ENCODE results near the gene RNF151. TPM values are rescaled to one million over a fixed set of nuclear protein-coding genes. Genes with fewer than 3 reads are reported as not detected.

The RNF151 gene
- total RNA-seq, 1 donor from 2014 or later: 0.39 TPM

DNA sequence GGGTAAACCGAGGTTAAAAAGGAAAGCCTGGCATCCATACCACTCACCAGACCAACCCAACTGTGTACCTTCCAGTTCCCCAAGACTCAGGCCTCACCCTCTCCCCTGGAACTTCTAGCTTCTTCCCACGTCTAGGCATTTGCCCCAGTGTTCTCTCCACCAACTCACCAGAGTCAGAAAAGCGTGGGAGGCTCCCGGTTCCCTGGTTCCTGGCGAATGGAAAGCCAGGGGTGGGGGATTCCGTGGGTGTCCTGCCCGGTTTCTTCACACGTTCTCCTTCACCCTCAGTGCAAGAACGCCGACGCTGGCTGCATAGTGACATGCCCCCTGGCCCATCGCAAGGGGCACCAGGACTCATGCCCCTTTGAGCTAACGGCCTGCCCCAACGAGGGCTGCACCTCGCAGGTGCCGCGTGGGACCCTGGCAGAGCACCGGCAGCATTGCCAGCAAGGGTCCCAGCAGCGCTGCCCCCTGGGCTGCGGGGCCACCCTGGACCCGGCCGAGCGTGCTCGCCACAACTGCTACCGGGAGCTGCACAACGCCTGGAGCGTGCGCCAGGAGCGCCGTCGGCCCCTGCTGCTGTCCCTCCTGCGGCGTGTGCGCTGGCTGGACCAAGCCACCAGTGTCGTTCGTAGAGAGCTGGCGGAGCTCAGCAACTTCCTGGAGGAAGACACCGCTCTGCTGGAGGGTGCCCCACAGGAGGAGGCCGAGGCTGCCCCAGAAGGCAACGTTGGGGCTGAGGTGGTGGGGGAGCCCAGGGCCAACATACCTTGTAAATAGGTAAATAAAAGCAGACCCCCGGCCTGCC, 1.7 kb downstream of the RNF151 start:
- intact Hi-C loops (cut with micrococcal nuclease): no loop called here

DNA sequence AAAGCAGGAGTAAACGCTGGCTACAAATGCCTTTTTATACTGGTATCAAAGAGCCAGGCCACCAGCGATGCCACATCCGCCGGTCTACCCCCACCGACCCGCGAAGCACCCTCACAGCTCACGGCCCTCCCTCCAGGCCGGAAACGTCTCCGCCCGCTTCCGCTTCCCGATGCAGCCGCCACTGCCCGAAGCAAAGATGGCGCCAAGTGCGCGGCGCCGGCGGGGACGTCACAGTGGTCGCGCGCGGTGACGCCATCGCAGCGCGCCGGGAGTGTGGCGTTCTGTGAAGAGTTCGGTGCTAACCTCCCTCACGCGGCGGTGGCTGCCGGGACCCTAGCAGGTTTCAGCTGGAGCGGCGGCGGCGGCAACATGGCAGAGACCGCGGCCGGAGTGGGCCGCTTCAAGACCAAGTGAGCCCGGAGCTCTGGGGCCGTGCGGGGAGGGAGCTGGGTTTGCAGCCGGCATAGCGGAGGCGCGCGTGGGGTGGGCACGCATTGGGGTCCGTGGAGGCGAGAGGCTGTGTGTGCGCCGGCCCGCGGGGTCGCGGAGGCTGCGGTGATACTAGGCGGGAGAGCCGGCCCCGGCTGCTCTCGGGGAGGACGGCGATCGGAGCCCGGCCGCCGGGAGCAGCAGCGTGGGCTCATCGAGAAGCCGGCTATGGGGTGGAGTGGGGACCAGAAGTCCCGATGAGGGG, 5.3 kb downstream of the RNF151 start, which contains the start of gene TBL3:
TBL3 (plus strand) TSS at position 258 of the 694 bp plus-strand sequence; CDS start at position 370, 112 bp downstream.
- peak within 1 kb of the TSS; percentile 91 for H3K4me3 Mint-ChIP-seq (ENCODE audit: low read depth)
- H3K36me3 Mint-ChIP-seq (ENCODE audit: low read depth): peaks cover 15% of the 10 kb centered on the region
- no peaks in the 10 kb centered on the region for H3K27me3 Mint-ChIP-seq (ENCODE audit: low read depth)
- intact Hi-C loops (cut with micrococcal nuclease): loop anchor here (1.0 kb wide), 1 partner anchor 10 kb away; no protein-coding TSS in a partner anchor
- H3K27ac Mint-ChIP-seq: peak within 1 kb of the TSS; percentile 95
- peak; percentile 96 for DNase-seq (ENCODE audit: low spot score)
- no peaks in the 10 kb centered on the region for H3K9me3 Mint-ChIP-seq
- H3K4me1 Mint-ChIP-seq (ENCODE audit: low read depth): peaks cover 16% of the 10 kb centered on the region

More for the DNA sequence above, 1.7 kb downstream of the RNF151 start:
- Mint-ChIP-seq H3K27me3 (ENCODE audit: low read depth) (no peaks in the 10 kb centered on the region), H3K9me3 (no peaks in the 10 kb centered on the region), H3K36me3 (ENCODE audit: low read depth) (peaks cover 23% of the 10 kb centered on the region), H3K4me3 (ENCODE audit: low read depth) (no peak overlapping the region), H3K4me1 (ENCODE audit: low read depth) (peaks cover 25% of the 10 kb centered on the region), H3K27ac (no peak overlapping the region)
- no peak for DNase-seq (ENCODE audit: low spot score)

DNA sequence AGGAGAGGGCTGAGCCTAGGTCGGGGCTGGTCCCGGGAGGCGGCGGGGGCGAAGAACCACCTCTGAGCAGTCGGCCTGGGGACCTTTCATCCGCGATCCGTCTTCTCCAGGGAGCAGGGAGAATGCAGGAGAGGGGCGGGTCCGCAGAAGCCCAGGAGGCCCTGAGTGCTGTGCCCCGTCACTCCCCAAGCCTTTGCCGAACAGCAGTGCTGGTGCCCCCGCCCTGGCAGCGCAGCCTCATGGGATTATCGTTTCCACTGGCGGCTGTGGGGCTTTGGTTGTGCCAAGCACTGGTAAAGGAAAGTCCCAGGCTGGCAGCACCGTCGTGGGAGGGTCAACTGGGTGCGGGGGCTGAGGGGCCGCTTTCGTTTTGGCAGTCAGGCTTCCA, 5.8 kb downstream of the RNF151 start:
- Mint-ChIP-seq H3K27me3 (ENCODE audit: low read depth) (no peaks in the 10 kb centered on the region), H3K4me1 (ENCODE audit: low read depth) (peaks cover 16% of the 10 kb centered on the region), H3K9me3 (no peaks in the 10 kb centered on the region), H3K27ac (peak overlapping the region; percentile 95), H3K36me3 (ENCODE audit: low read depth) (peaks cover 16% of the 10 kb centered on the region), H3K4me3 (ENCODE audit: low read depth) (peak overlapping the region; percentile 91)
- intact Hi-C loops (cut with micrococcal nuclease): loop anchor here (1.0 kb wide), 1 partner anchor 10 kb away; no protein-coding TSS in a partner anchor
- DNase-seq (ENCODE audit: low spot score): no peak

DNA sequence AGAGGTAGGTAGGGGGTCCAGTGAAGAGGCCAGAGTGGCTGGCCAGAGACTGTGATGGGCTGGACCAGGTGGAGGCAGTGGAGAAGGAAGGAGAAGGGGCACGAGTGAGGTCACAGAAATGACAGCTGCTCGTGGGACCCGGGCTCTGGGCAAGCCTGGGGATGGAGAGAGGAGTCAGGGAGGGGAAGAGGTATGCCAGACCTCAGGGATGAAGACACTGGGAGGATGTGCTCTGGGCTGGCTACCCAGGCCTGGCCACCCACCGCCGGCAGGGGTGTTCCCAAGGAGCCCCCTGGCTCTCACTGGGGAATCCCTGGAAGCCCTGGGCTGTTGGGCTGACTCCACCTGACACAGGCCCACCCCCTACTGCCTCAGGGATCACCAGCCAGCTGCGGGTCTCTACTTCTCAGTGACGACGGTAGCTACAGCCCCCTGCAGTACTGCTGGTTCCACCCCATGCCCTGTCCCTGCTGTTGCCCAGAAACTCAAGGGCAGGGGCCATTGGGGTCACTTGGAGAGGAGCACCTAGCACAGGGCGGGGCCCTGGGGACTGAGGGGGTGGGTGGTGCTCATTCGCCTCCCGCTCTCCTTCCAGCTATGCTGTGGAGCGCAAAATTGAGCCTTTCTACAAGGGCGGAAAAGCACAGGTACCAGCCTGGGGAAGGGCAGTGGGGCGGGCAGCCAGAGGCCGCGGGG, 7.0 kb downstream of the RNF151 start:
- no peak overlapping the region for H3K27ac Mint-ChIP-seq
- H3K4me3 Mint-ChIP-seq (ENCODE audit: low read depth): peak overlapping the region; percentile 21
- peaks cover 16% of the 10 kb centered on the region for H3K4me1 Mint-ChIP-seq (ENCODE audit: low read depth)
- intact Hi-C loops (cut with micrococcal nuclease): no loop called here
- H3K36me3 Mint-ChIP-seq (ENCODE audit: low read depth): peaks cover 22% of the 10 kb centered on the region
- no peaks in the 10 kb centered on the region for H3K27me3 Mint-ChIP-seq (ENCODE audit: low read depth)
- H3K9me3 Mint-ChIP-seq: no peaks in the 10 kb centered on the region
- no peak for DNase-seq (ENCODE audit: low spot score)

DNA sequence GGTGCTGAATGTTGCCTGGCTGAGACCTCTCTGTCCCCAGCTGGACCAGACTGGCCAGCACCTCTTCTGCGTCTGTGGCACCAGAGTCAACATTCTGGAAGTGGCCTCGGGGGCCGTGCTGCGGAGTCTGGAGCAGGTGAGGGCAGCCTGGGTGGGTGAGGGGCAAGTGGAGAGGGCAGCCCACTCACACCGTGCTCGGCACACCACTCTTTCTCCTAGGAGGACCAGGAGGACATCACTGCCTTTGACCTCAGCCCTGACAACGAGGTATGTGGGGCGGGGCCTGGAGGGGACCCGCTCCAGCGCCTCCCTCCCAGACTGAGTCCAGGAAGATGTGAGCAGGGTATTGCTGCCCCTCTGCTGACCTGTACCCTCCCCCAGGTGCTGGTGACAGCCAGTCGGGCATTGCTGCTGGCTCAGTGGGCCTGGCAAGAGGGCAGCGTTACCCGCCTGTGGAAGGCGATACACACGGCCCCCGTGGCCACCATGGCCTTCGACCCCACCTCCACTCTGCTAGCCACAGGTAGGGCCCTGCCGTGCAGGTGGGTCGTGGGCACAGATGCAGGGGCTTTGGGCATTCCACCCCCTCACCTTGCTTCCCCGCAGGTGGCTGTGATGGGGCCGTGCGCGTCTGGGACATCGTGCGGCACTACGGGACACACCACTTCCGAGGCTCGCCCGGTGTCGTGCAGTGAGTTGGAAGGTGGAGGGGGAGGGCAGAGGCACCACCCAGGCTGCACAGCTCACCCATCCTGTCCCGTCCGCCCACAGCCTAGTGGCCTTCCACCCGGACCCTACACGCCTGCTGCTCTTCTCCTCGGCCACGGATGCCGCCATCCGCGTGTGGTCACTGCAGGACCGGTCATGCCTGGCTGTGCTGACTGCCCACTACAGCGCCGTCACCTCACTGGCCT, 7.8 kb downstream of the RNF151 start:
- H3K27ac Mint-ChIP-seq: no peak overlapping the region
- no peak for DNase-seq (ENCODE audit: low spot score)
- peaks cover 16% of the 10 kb centered on the region for H3K4me1 Mint-ChIP-seq (ENCODE audit: low read depth)
- peaks cover 24% of the 10 kb centered on the region for H3K36me3 Mint-ChIP-seq (ENCODE audit: low read depth)
- H3K4me3 Mint-ChIP-seq (ENCODE audit: low read depth): peak overlapping the region; percentile 51
- no peaks in the 10 kb centered on the region for H3K27me3 Mint-ChIP-seq (ENCODE audit: low read depth)
- intact Hi-C loops (cut with micrococcal nuclease): no loop called here
- no peaks in the 10 kb centered on the region for H3K9me3 Mint-ChIP-seq

DNA sequence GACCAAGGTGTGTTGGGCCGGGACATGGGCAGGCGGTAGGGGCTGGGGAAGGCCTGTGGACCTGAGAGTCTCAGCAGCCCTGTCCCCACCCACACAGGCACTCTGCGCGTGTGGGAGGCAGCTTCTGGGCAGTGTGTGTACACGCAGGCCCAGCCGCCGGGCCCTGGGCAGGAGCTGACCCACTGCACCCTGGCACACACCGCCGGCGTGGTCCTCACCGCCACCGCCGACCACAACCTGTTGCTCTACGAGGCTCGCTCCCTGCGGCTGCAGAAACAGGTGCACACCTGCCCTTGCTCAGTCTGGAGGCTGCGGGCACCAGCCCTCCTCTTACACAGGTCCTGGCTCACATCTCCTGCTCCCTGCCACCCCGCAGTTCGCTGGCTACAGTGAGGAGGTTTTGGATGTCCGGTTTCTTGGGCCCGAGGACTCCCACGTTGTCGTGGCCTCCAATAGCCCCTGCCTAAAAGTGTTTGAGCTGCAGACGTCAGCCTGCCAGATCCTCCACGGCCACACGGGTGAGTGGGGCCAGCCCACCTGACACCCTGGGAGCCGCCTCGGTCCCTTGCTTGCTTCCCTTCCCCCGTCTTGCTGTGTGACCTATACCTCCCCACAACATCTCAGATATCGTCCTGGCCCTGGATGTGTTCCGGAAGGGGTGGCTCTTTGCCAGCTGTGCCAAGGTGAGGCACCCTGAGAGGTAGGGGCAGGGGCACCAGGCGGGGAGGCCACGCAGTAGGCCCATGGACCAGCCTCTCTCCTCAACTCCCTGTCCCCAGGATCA, 9.0 kb downstream of the RNF151 start:
- no peaks in the 10 kb centered on the region for H3K9me3 Mint-ChIP-seq
- intact Hi-C loops (cut with micrococcal nuclease): no loop called here
- H3K4me1 Mint-ChIP-seq (ENCODE audit: low read depth): peaks cover 14% of the 10 kb centered on the region
- H3K27ac Mint-ChIP-seq: no peak overlapping the region
- H3K36me3 Mint-ChIP-seq (ENCODE audit: low read depth): peaks cover 26% of the 10 kb centered on the region
- peaks cover 3% of the 10 kb centered on the region for H3K27me3 Mint-ChIP-seq (ENCODE audit: low read depth)
- no peak overlapping the region for H3K4me3 Mint-ChIP-seq (ENCODE audit: low read depth)
- DNase-seq (ENCODE audit: low spot score): no peak

DNA sequence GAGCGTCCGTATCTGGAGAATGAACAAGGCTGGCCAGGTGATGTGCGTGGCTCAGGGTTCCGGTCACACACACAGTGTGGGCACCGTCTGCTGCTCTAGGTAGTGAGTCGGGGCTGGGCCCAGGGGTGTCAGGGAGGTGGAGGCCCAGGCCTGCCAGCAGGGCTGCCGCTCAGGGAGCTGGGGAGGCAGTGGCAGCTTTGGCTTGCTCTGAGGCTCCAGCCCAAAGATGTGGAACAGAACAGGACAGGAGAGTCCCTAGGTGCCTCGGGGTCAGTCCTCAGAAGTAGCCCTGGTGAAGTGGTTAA, 9.5 kb downstream of the RNF151 start:
- DNase-seq (ENCODE audit: low spot score): no peak
- peaks cover 10% of the 10 kb centered on the region for H3K4me1 Mint-ChIP-seq (ENCODE audit: low read depth)
- no peak overlapping the region for H3K27ac Mint-ChIP-seq
- intact Hi-C loops (cut with micrococcal nuclease): no loop called here
- no peak overlapping the region for H3K4me3 Mint-ChIP-seq (ENCODE audit: low read depth)
- no peaks in the 10 kb centered on the region for H3K9me3 Mint-ChIP-seq
- H3K27me3 Mint-ChIP-seq (ENCODE audit: low read depth): peaks cover 8% of the 10 kb centered on the region
- H3K36me3 Mint-ChIP-seq (ENCODE audit: low read depth): peaks cover 26% of the 10 kb centered on the region

DNA sequence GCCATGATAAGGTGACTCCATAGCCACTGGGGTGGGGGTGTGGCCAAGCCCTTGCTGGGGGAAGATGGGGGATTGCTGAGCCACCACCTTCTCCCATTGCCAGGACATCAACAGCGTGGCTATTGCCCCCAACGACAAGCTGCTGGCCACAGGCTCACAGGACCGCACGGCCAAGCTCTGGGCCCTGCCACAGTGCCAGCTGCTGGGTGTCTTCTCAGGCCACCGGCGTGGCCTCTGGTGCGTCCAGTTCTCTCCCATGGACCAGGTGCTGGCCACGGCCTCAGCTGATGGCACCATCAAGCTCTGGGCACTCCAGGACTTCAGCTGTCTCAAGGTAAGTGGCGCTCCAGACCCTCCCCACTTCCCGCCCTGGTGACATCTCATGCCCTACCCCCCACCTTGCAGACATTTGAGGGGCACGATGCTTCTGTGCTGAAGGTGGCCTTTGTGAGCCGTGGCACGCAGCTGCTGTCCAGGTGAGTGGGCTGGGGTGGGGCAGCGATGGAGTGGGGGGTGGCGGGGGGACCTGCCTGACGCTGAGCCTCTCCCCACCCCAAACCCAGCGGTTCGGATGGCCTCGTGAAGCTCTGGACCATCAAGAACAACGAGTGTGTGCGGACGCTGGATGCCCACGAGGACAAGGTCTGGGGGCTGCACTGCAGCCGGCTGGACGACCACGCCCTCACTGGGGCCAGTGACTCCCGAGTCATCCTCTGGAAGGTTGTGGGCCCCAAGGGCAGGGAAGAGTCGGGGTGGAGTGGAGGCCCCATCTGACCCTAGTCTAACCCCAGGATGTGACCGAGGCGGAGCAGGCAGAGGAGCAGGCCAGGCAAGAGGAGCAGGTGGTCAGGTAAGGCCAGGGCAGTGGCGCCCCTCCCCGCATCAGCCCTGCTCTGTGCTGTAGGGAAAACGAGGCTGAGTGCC, 10.6 kb downstream of the RNF151 start:
- H3K27me3 Mint-ChIP-seq (ENCODE audit: low read depth): peaks cover 19% of the 10 kb centered on the region
- H3K36me3 Mint-ChIP-seq (ENCODE audit: low read depth): peaks cover 23% of the 10 kb centered on the region

DNA sequence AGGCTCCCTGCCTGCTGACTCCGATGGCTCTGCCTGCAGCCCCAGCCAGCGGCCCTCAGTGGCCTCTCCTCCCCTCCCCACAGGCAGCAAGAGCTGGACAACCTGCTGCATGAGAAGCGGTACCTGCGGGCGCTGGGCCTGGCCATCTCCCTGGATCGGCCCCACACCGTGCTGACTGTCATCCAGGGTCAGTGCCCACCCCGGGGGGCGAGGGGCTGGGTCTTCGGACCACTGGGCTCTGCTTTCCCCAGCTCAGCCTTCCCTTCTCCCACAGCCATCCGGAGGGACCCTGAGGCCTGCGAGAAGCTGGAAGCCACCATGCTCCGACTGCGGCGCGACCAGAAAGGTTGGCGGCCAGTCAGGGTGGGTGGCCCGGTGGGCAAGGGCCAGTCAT, 11.2 kb downstream of the RNF151 start:
- Mint-ChIP-seq H3K36me3 (ENCODE audit: low read depth) (peaks cover 23% of the 10 kb centered on the region), H3K4me3 (ENCODE audit: low read depth) (no peak overlapping the region), H3K9me3 (no peaks in the 10 kb centered on the region), H3K4me1 (ENCODE audit: low read depth) (peaks cover 2% of the 10 kb centered on the region), H3K27me3 (ENCODE audit: low read depth) (peaks cover 25% of the 10 kb centered on the region), H3K27ac (no peak overlapping the region)
- DNase-seq (ENCODE audit: low spot score): no peak
- intact Hi-C loops (cut with micrococcal nuclease): no loop called here

More for the DNA sequence above, 10.6 kb downstream of the RNF151 start:
- intact Hi-C loops (cut with micrococcal nuclease): no loop called here
- Mint-ChIP-seq H3K27ac (no peak overlapping the region), H3K4me3 (ENCODE audit: low read depth) (no peak overlapping the region), H3K4me1 (ENCODE audit: low read depth) (peaks cover 6% of the 10 kb centered on the region), H3K9me3 (no peaks in the 10 kb centered on the region)
- no peak for DNase-seq (ENCODE audit: low spot score)

DNA sequence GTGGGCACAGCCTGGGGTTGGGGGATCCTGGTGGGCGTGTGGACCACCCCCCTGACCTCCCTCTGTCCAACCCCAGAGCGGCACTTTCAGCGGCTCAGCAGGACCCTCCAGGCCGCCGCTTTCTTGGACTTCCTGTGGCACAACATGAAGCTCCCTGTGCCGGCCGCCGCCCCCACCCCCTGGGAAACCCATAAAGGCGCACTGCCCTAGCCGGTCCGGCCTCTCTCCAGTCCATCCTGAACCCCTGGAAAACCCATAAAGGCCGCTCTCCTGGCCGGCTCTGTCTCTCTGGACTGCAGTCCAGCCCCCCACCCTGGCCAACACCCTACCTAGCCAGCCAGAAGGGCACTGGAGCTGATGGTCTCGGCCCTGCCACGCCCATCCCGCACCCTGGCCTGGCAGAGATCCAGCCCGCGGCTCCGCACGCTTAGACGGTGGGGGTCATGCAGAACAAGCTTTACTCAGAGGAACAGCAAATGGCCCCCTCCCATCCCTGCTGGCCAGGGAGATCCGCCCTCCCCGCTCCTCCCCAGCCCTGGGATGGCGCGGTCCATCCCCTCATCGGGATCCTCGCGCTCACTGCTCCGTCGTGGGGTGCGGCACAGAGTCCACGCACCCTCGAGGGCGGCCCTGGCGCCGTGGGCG, 11.9 kb downstream of the RNF151 start:
- Mint-ChIP-seq H3K9me3 (no peaks in the 10 kb centered on the region), H3K36me3 (ENCODE audit: low read depth) (peaks cover 23% of the 10 kb centered on the region), H3K4me1 (ENCODE audit: low read depth) (peaks cover 5% of the 10 kb centered on the region), H3K27ac (no peak overlapping the region), H3K27me3 (ENCODE audit: low read depth) (peaks cover 30% of the 10 kb centered on the region), H3K4me3 (ENCODE audit: low read depth) (no peak overlapping the region)
- intact Hi-C loops (cut with micrococcal nuclease): no loop called here
- no peak for DNase-seq (ENCODE audit: low spot score)

All from activated T-helper 2 cell treated with anti-CD3 and anti-CD28 coated beads, Interferon-gamma antibody, Interleukin-2, Interleukin-4, amounts not matched to agents 10 μg/mL and 5 μg/mL and 100 μg/mL, durations not matched to agents 14 hours and 24 hours and 36 hours (primary cell).